Measurements from ENCODE around the gene LGALS9.
"Not testable (repeated sequence)": the region's sequence is repeated elsewhere in the genome, so short reads cannot be mapped to it uniquely, and the experiment has no call there.

Gene LGALS9

GRCh38 chr17:27637818-27638217, 6.8 kb downstream of the LGALS9 start:
- H2BK5ac ChIP-seq (ENCODE audit: low read length); H2AK5ac ChIP-seq (ENCODE audit: low read length); H3K4me2 ChIP-seq (ENCODE audit: low read length); H3K23ac ChIP-seq (ENCODE audit: low read length); H3K27ac ChIP-seq (ENCODE audit: low read depth, low read length); H3K36me3 ChIP-seq (ENCODE audit: control insufficient read depth, insufficient read depth, low read length); H3K79me2 ChIP-seq (ENCODE audit: control insufficient read depth, insufficient read depth, low read length); H2BK15ac ChIP-seq (replicated peaks; ENCODE audit: low read depth); H3K9ac ChIP-seq (ENCODE audit: low read length); H3K4me1 ChIP-seq (ENCODE audit: control insufficient read depth, low read depth, low read length); H4K5ac ChIP-seq (ENCODE audit: low read length); H3K56ac ChIP-seq (ENCODE audit: low read length); H3K79me1 ChIP-seq (ENCODE audit: low read length); H2BK120ac ChIP-seq (ENCODE audit: low read depth, low read length); H4K8ac ChIP-seq (ENCODE audit: low read depth, low read length); DNase-seq; H3K18ac ChIP-seq (ENCODE audit: low read length); H3K4ac ChIP-seq (ENCODE audit: low read depth, low read length); H3K27me3 ChIP-seq (ENCODE audit: insufficient read depth, low read length, poor library complexity); H3K4me3 ChIP-seq (ENCODE audit: low read length): not testable (repeated sequence)
- WGBS (ENCODE audit: extremely low coverage, insufficient coverage, low lambda C conversion rate) = no CpG with 5 or more reads among the region's 7 CpGs

- not testable (repeated sequence) for H3K4me3 ChIP-seq (ENCODE audit: low read length); H3K4ac ChIP-seq (ENCODE audit: low read depth, low read length); H3K18ac ChIP-seq (ENCODE audit: low read length); H2BK5ac ChIP-seq (ENCODE audit: low read length); H3K4me1 ChIP-seq (ENCODE audit: control insufficient read depth, low read depth, low read length); H3K36me3 ChIP-seq (ENCODE audit: control insufficient read depth, insufficient read depth, low read length); H2AK5ac ChIP-seq (ENCODE audit: low read length); H3K4me2 ChIP-seq (ENCODE audit: low read length); DNase-seq; H3K27ac ChIP-seq (ENCODE audit: low read depth, low read length); H3K56ac ChIP-seq (ENCODE audit: low read length); H3K79me2 ChIP-seq (ENCODE audit: control insufficient read depth, insufficient read depth, low read length); H4K5ac ChIP-seq (ENCODE audit: low read length); H3K79me1 ChIP-seq (ENCODE audit: low read length); H2BK15ac ChIP-seq (replicated peaks; ENCODE audit: low read depth); H3K23ac ChIP-seq (ENCODE audit: low read length); H3K27me3 ChIP-seq (ENCODE audit: insufficient read depth, low read length, poor library complexity); H2BK120ac ChIP-seq (ENCODE audit: low read depth, low read length); H4K8ac ChIP-seq (ENCODE audit: low read depth, low read length); H3K9ac ChIP-seq (ENCODE audit: low read length)
- no CpG with 5 or more reads among the region's 5 CpGs for WGBS (ENCODE audit: extremely low coverage, insufficient coverage, low lambda C conversion rate)
These were observed 7.5 kb downstream of the LGALS9 start for GRCh38 chr17:27638415-27638914.

GRCh38 chr17:27640790-27641189, 9.8 kb downstream of the LGALS9 start:
- WGBS (ENCODE audit: extremely low coverage, insufficient coverage, low lambda C conversion rate) = no CpG with 5 or more reads among the region's 4 CpGs
- no peak overlapping the region for H4K5ac ChIP-seq (ENCODE audit: low read length)

GRCh38 chr17:27644586-27644985, 13.6 kb downstream of the LGALS9 start:
- Histone ChIP-seq H3K4me3 (ENCODE audit: low read length) (no peak overlapping the region), H3K4me2 (ENCODE audit: low read length) (no peak overlapping the region), H2AK5ac (ENCODE audit: low read length) (no peak overlapping the region), H3K9ac (ENCODE audit: low read length) (no peak overlapping the region), H3K27ac (ENCODE audit: low read depth, low read length) (no peak overlapping the region), H2BK120ac (ENCODE audit: low read depth, low read length) (no peak overlapping the region), H2BK5ac (ENCODE audit: low read length) (no peak overlapping the region), H3K56ac (ENCODE audit: low read length) (no peak overlapping the region), H3K18ac (ENCODE audit: low read length) (no peak overlapping the region), H3K4me1 (ENCODE audit: control insufficient read depth, low read depth, low read length) (no peaks in the 10 kb centered on the region), H3K4ac (ENCODE audit: low read depth, low read length) (no peak overlapping the region), H2BK15ac (replicated peaks; ENCODE audit: low read depth) (no peak overlapping the region), H4K5ac (ENCODE audit: low read length) (no peak overlapping the region), H3K23ac (ENCODE audit: low read length) (no peak overlapping the region), H3K27me3 (ENCODE audit: insufficient read depth, low read length, poor library complexity) (no peaks in the 10 kb centered on the region), H3K79me1 (ENCODE audit: low read length) (no peaks in the 10 kb centered on the region), H4K8ac (ENCODE audit: low read depth, low read length) (no peak overlapping the region), H3K79me2 (ENCODE audit: control insufficient read depth, insufficient read depth, low read length) (no peaks in the 10 kb centered on the region), H3K36me3 (ENCODE audit: control insufficient read depth, insufficient read depth, low read length) (no peaks in the 10 kb centered on the region)
- no CpG with 5 or more reads among the region's 9 CpGs for WGBS (ENCODE audit: extremely low coverage, insufficient coverage, low lambda C conversion rate)
- no peak for DNase-seq

More at GRCh38 chr17:27640790-27641189, 9.8 kb downstream of the LGALS9 start:
- Histone ChIP-seq H3K56ac (ENCODE audit: low read length) (no peak overlapping the region), H2BK120ac (ENCODE audit: low read depth, low read length) (no peak overlapping the region), H4K8ac (ENCODE audit: low read depth, low read length) (no peak overlapping the region), H3K27me3 (ENCODE audit: insufficient read depth, low read length, poor library complexity) (no peaks in the 10 kb centered on the region), H3K18ac (ENCODE audit: low read length) (no peak overlapping the region), H2AK5ac (ENCODE audit: low read length) (no peak overlapping the region), H3K9ac (ENCODE audit: low read length) (no peak overlapping the region), H3K23ac (ENCODE audit: low read length) (no peak overlapping the region), H3K36me3 (ENCODE audit: control insufficient read depth, insufficient read depth, low read length) (no peaks in the 10 kb centered on the region), H3K79me1 (ENCODE audit: low read length) (no peaks in the 10 kb centered on the region), H3K4me1 (ENCODE audit: control insufficient read depth, low read depth, low read length) (no peaks in the 10 kb centered on the region), H3K27ac (ENCODE audit: low read depth, low read length) (no peak overlapping the region), H2BK15ac (replicated peaks; ENCODE audit: low read depth) (no peak overlapping the region), H3K4ac (ENCODE audit: low read depth, low read length) (no peak overlapping the region), H2BK5ac (ENCODE audit: low read length) (no peak overlapping the region), H3K79me2 (ENCODE audit: control insufficient read depth, insufficient read depth, low read length) (no peaks in the 10 kb centered on the region), H3K4me2 (ENCODE audit: low read length) (no peak overlapping the region), H3K4me3 (ENCODE audit: low read length) (no peak overlapping the region)
- DNase-seq = no peak

- not testable (repeated sequence) for H3K56ac ChIP-seq (ENCODE audit: low read length); H3K9ac ChIP-seq (ENCODE audit: low read length); DNase-seq; H3K4me1 ChIP-seq (ENCODE audit: control insufficient read depth, low read depth, low read length); H2AK5ac ChIP-seq (ENCODE audit: low read length); H2BK120ac ChIP-seq (ENCODE audit: low read depth, low read length); H3K36me3 ChIP-seq (ENCODE audit: control insufficient read depth, insufficient read depth, low read length); H3K79me2 ChIP-seq (ENCODE audit: control insufficient read depth, insufficient read depth, low read length); H3K23ac ChIP-seq (ENCODE audit: low read length); H2BK5ac ChIP-seq (ENCODE audit: low read length); H3K4me2 ChIP-seq (ENCODE audit: low read length); H2BK15ac ChIP-seq (replicated peaks; ENCODE audit: low read depth); H3K79me1 ChIP-seq (ENCODE audit: low read length); H3K27ac ChIP-seq (ENCODE audit: low read depth, low read length); H4K8ac ChIP-seq (ENCODE audit: low read depth, low read length); H3K4ac ChIP-seq (ENCODE audit: low read depth, low read length); H3K27me3 ChIP-seq (ENCODE audit: insufficient read depth, low read length, poor library complexity); H3K18ac ChIP-seq (ENCODE audit: low read length); H4K5ac ChIP-seq (ENCODE audit: low read length); H3K4me3 ChIP-seq (ENCODE audit: low read length)
- WGBS (ENCODE audit: extremely low coverage, insufficient coverage, low lambda C conversion rate) = no CpG with 5 or more reads among the region's 10 CpGs
These were observed 14.6 kb downstream of the LGALS9 start for GRCh38 chr17:27645621-27646020.

GRCh38 chr17:27646232-27646631, 15.2 kb downstream of the LGALS9 start:
- H3K79me2 ChIP-seq (ENCODE audit: control insufficient read depth, insufficient read depth, low read length) = no peaks in the 10 kb centered on the region
- no peak for DNase-seq
- H3K4me1 ChIP-seq (ENCODE audit: control insufficient read depth, low read depth, low read length) = no peaks in the 10 kb centered on the region
- H2BK120ac ChIP-seq (ENCODE audit: low read depth, low read length) = no peak overlapping the region
- no peak overlapping the region for H3K23ac ChIP-seq (ENCODE audit: low read length)
- no peak overlapping the region for H2AK5ac ChIP-seq (ENCODE audit: low read length)
- no peaks in the 10 kb centered on the region for H3K27me3 ChIP-seq (ENCODE audit: insufficient read depth, low read length, poor library complexity)
- H2BK5ac ChIP-seq (ENCODE audit: low read length) = no peak overlapping the region
- no peak overlapping the region for H3K27ac ChIP-seq (ENCODE audit: low read depth, low read length)
- H4K8ac ChIP-seq (ENCODE audit: low read depth, low read length) = no peak overlapping the region
- H3K36me3 ChIP-seq (ENCODE audit: control insufficient read depth, insufficient read depth, low read length) = no peaks in the 10 kb centered on the region
- H3K79me1 ChIP-seq (ENCODE audit: low read length) = no peaks in the 10 kb centered on the region
- no peak overlapping the region for H2BK15ac ChIP-seq (replicated peaks; ENCODE audit: low read depth)
- no peak overlapping the region for H3K56ac ChIP-seq (ENCODE audit: low read length)
- H3K9ac ChIP-seq (ENCODE audit: low read length) = no peak overlapping the region
- H3K4ac ChIP-seq (ENCODE audit: low read depth, low read length) = no peak overlapping the region
- no peak overlapping the region for H3K4me2 ChIP-seq (ENCODE audit: low read length)
- no CpG with 5 or more reads among the region's 13 CpGs for WGBS (ENCODE audit: extremely low coverage, insufficient coverage, low lambda C conversion rate)
- H3K4me3 ChIP-seq (ENCODE audit: low read length) = no peak overlapping the region
- no peak overlapping the region for H4K5ac ChIP-seq (ENCODE audit: low read length)
- H3K18ac ChIP-seq (ENCODE audit: low read length) = no peak overlapping the region

All from mesendoderm (in vitro differentiated cells).